Stimulated activated CD4-positive, alpha-beta T cell treated with anti-CD3 and anti-CD28 coated beads, TNF-alpha, amount 100 ng/mL, for 1 hour (primary cell): ENCODE measurements around the gene TEX14.
A peak's percentile ranks its signal among the peaks of the same experiment; 100 is the strongest.

Experiments
- DNase-seq, 3 donors: peaks; one replicate each; pipeline ENCODE4 v3.0.0-alpha.2; 2020; ENCODE audit warnings: low read depth in 3 of 3, low spot score in 1 of 3

Gene TEX14

GRCh38 chr17:58691701-58692238 lies at the start of gene TEX14:
TEX14 (minus strand) TSS chr17:58692045; CDS start chr17:58652001, 40,044 bp downstream.
- DNase-seq: no peak

- DNase-seq: no peak
Observed at GRCh38 chr17:58741121-58741625, 49.3 kb upstream of the TEX14 start.

GRCh38 chr17:58734811-58735210 lies 43.0 kb upstream of the TEX14 start:
- no peak for DNase-seq

- DNase-seq: no peak
Observed at GRCh38 chr17:58734040-58734439, 42.2 kb upstream of the TEX14 start.

- DNase-seq: no peak
Observed at GRCh38 chr17:58730937-58731336, 39.1 kb upstream of the TEX14 start.

- DNase-seq: no peak
Observed at GRCh38 chr17:58728798-58729197, 37.0 kb upstream of the TEX14 start.

GRCh38 chr17:58722696-58723095 lies 30.9 kb upstream of the TEX14 start:
- no peak for DNase-seq

- no peak for DNase-seq
Observed at GRCh38 chr17:58722274-58722673, 30.4 kb upstream of the TEX14 start.

GRCh38 chr17:58710948-58711552 lies 19.2 kb upstream of the TEX14 start:
- DNase-seq: no peak

GRCh38 chr17:58706351-58707140 lies 14.7 kb upstream of the TEX14 start:
- DNase-seq: no peak

GRCh38 chr17:58703916-58704286 lies 12.1 kb upstream of the TEX14 start:
- no peak for DNase-seq

GRCh38 chr17:58703137-58703915 lies 11.5 kb upstream of the TEX14 start:
- no peak for DNase-seq

- no peak for DNase-seq
Observed at GRCh38 chr17:58702708-58703107, 10.9 kb upstream of the TEX14 start.

- DNase-seq: no peak
Observed at GRCh38 chr17:58702045-58702476, 10.2 kb upstream of the TEX14 start.

- DNase-seq: no peak
Observed at GRCh38 chr17:58699771-58700170, 7.9 kb upstream of the TEX14 start.

- DNase-seq: no peak
Observed at GRCh38 chr17:58694826-58695225, 3.0 kb upstream of the TEX14 start.

- no peak for DNase-seq
Observed at GRCh38 chr17:58694302-58694701, 2.5 kb upstream of the TEX14 start.

GRCh38 chr17:58693751-58694150 lies 1.9 kb upstream of the TEX14 start:
- DNase-seq: no peak

- no peak for DNase-seq
Observed at GRCh38 chr17:58693208-58693607, 1.4 kb upstream of the TEX14 start.

GRCh38 chr17:58692239-58693055 lies 602 bp upstream of the TEX14 start, which contains the start of gene RAD51C:
RAD51C (plus strand) TSS chr17:58692602; CDS start chr17:58692644, 42 bp downstream.
- peak; percentile 55 to 83 (median 60) for DNase-seq
